ENCODE results near the gene LARGE1. TPM values are rescaled to one million over a fixed set of nuclear protein-coding genes. Genes with fewer than 3 reads are reported as not detected.

LARGE1 gene
- total RNA-seq, 1 experiment from 2014 or later: 2.5 TPM

GRCh38 chr22:33831207-33831606 lies 89.1 kb downstream of the LARGE1 start:
- Histone ChIP-seq H3K36me3 (ENCODE audit: control insufficient read depth, insufficient read depth, low read length) (no peaks in the 10 kb centered on the region), H3K27ac (ENCODE audit: low read length) (no peak overlapping the region), H3K4me1 (ENCODE audit: control insufficient read depth, insufficient read depth, low read length) (no peaks in the 10 kb centered on the region), H3K9me3 (ENCODE audit: control insufficient read depth, insufficient read depth, low read depth, low read length) (no peaks in the 10 kb centered on the region), H3K4me3 (ENCODE audit: low read depth in 2 of 2, low read length in 2 of 2) (no peak overlapping the region), H3K27me3 (ENCODE audit: control insufficient read depth, insufficient read depth, low read length) (no peaks in the 10 kb centered on the region)
- POLR2A ChIA-PET: no interaction called here
- TF ChIP-seq CTCF (IDR thresholded peaks at IDR 0.05): no peak
- no peak for TF ChIP-seq POLR2AphosphoS5 (IDR thresholded peaks at IDR 0.05; ENCODE audit: low read depth, low read length)
- TF ChIP-seq TCF7L2 (IDR thresholded peaks at IDR 0.05; ENCODE audit: low read depth, low read length): no peak
- no peak for TF ChIP-seq SIN3A (IDR thresholded peaks at IDR 0.05; ENCODE audit: borderline replicate concordance, insufficient read depth, low read depth, low read length)
- TF ChIP-seq REST (IDR thresholded peaks at IDR 0.05; ENCODE audit: insufficient read depth in 1 of 2, low read depth in 2 of 2, low read length in 1 of 2): no peak
- DNase-seq (ENCODE audit: low read depth, low spot score) (no peak), ATAC-seq (no peak)
- intact Hi-C loops (cut with micrococcal nuclease; ENCODE audit: unreplicated experiment): no loop called here
- BruUV-seq (replicated peaks): no TSS peak
- in situ Hi-C loops (cut with HindIII; ENCODE audit: low pct_unique_long_range_greater_than_20kb, low sequenced_read_pairs): no loop called here
- CTCF ChIA-PET: no interaction called here

- in situ Hi-C loops (cut with HindIII; ENCODE audit: low pct_unique_long_range_greater_than_20kb, low sequenced_read_pairs) (no loop called here), intact Hi-C loops (cut with micrococcal nuclease; ENCODE audit: unreplicated experiment) (no loop called here)
- DNase-seq (ENCODE audit: low read depth, low spot score) (no peak), ATAC-seq (no peak)
- ChIA-PET POLR2A (no interaction called here), CTCF (no interaction called here)
- Histone ChIP-seq H3K27me3 (ENCODE audit: control insufficient read depth, insufficient read depth, low read length) (no peaks in the 10 kb centered on the region), H3K27ac (ENCODE audit: low read length) (no peak overlapping the region), H3K4me3 (ENCODE audit: low read depth in 2 of 2, low read length in 2 of 2) (no peak overlapping the region), H3K4me1 (ENCODE audit: control insufficient read depth, insufficient read depth, low read length) (no peaks in the 10 kb centered on the region), H3K9me3 (ENCODE audit: control insufficient read depth, insufficient read depth, low read depth, low read length) (no peaks in the 10 kb centered on the region), H3K36me3 (ENCODE audit: control insufficient read depth, insufficient read depth, low read length) (no peaks in the 10 kb centered on the region)
- no peak for TF ChIP-seq POLR2AphosphoS5 (IDR thresholded peaks at IDR 0.05; ENCODE audit: low read depth, low read length)
- TF ChIP-seq TCF7L2 (IDR thresholded peaks at IDR 0.05; ENCODE audit: low read depth, low read length): no peak
- no peak for TF ChIP-seq CTCF (IDR thresholded peaks at IDR 0.05)
- no peak for TF ChIP-seq REST (IDR thresholded peaks at IDR 0.05; ENCODE audit: insufficient read depth in 1 of 2, low read depth in 2 of 2, low read length in 1 of 2)
- no peak for TF ChIP-seq SIN3A (IDR thresholded peaks at IDR 0.05; ENCODE audit: borderline replicate concordance, insufficient read depth, low read depth, low read length)
- no TSS peak for BruUV-seq (replicated peaks)
Measured at GRCh38 chr22:33829546-33830280, 90.6 kb downstream of the LARGE1 start.

All from Panc1 (cell line).